HG02759 (cell line): ENCODE results near the gene IFT80.
A peak's percentile ranks its signal among the peaks of the same experiment; 100 is the strongest.

Experiments used
- ATAC-seq: cut with Tn5 transposase; IDR thresholded peaks from one replicate; pipeline ENCODE4 v1.9.1; 2021; ENCODE audit warnings: mild to moderate bottlenecking, moderate library complexity; ENCODE audit not compliant: unreplicated experiment

Gene IFT80

DNA sequence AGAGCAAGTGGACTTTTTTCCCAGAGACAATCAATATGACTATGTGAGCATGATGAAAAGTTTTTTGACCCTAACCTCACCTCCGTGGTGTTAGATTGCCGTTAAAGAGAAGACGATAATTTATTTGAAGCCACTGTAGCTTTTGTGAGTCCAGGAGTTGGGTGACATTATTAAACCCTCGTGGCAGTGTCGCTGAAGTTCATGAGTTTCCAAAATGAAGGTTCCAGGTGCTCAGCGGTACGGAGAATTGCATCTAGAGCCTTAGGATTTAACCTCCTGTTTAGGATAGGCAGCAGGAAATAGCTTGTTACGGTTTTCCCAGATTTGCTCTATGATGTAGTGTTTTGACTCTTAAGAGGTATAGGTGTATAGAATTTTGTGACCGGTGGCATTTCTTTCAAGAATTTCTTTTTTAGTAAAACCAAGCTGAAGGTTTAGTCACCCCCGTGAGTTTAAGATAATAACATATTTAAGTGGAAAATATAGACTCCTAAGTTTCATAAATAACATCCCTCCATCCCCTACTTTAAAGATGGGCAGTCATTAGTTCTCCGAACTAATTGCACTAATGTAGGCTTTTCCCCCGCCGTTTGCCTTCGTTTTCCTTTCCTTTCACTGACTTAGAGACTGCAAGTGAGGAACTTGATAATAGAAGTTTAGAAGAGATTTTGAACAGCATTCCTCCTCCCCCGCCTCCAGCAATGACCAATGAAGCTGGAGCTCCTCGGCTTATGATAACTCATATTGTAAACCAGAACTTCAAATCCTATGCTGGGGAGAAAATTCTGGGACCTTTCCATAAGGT is 2.5 kb upstream of the IFT80 start:
- no peak for ATAC-seq

DNA sequence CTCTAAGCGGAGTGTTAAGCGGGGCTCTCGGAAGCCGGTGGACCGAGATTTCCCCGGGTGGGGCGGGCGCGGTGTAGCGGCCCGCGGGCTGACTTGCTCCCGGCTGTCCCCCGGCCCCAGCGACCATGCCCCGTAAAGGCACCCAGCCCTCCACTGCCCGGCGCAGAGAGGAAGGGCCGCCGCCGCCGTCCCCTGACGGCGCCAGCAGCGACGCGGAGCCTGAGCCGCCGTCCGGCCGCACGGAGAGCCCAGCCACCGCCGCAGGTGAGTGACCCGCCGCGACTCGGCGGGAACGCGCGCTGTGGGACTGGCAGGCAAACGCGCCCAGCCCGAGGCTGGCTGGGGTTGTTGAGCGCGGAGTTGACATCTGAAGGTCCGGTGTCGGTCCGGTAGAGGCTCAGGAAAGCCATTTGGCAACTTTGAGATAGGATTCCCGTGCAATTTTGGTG is 1.7 kb upstream of the IFT80 start:
- ATAC-seq: peak; percentile 16

DNA sequence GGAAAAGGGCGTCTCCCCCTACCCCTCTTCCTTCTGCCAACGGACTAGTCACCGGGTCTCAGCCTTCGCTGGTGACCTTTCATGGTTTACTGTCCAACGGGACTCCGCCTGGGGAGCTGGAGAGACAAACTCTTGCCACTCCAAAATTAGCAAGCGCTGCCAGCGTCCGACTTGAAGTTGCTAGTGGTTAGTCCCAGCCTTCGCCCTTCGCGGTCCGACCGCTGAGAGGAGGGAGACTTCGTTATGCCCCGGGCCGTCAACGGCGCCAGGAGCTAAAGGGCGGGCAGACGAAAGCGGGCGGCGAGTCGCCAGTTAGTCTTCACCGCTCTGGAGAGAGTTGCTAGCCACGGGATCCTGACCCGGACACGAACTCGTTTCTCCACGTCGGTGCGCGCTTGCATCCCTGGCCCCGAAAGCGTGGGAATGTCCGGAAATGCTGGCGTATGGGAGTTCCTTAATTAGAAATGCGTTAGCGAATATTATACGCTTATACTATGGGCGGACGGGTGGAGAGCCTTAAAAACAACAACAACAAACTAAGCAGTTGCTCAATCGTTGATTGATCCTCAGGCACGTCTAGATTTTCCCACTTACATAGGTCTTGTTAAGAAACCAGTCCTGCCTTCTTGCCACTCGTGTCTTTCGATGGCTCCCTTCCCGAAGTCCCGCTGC is 1.1 kb upstream of the IFT80 start:
- peak; percentile 23 for ATAC-seq

DNA sequence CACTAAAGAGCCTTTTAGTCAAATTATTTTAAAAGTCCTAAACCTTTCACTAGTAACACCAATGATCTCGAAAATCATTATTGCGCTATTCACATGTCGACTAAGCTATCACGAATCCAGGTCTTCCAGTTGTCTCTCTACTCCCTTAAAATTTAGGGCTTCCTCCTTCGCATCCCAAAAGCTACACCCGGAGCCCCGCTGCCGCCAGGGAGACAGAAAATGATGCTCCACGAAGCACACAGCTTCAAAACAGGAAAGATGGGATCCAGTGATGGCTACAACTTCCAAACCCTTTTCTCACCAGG is 253 bp downstream of the IFT80 start:
- peak; percentile 12 for ATAC-seq

DNA sequence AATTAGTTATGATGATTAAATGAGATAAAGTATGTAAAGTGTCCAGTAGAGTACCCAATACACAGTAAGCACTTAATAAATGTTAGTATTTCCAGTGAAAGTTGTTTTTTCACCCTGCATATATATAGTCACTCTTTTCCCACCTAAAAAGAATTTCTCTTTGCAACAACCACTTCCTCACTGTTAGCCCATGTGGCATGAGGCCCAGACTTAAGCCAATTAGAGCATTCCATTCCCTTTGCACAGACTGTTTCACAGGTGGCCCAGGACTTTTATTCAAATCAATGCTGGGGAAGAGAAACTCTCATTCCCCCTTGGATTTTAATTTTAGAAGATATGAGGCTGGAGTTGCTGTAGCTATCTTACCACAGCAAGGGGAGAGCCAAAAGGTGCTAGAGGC is 3.7 kb downstream of the IFT80 start:
- no peak for ATAC-seq

DNA sequence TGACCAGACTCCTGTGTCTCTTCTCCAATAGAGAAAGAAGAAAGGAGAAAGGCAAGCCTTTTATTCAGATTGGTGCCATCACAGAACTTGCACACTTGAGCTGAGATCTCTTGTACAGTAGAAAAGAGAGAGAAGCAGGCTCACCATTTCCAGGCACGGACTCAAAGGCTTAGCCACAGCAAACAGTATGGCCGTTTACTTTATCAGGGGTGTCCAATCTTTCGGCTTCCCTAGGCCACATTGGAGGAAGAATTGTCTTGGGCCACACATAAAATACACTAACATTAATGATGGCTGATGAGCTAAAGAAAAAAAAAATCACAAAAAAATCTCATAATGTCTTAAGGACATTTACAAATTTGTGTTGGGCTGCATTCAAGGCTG is 5.0 kb downstream of the IFT80 start:
- ATAC-seq: no peak

DNA sequence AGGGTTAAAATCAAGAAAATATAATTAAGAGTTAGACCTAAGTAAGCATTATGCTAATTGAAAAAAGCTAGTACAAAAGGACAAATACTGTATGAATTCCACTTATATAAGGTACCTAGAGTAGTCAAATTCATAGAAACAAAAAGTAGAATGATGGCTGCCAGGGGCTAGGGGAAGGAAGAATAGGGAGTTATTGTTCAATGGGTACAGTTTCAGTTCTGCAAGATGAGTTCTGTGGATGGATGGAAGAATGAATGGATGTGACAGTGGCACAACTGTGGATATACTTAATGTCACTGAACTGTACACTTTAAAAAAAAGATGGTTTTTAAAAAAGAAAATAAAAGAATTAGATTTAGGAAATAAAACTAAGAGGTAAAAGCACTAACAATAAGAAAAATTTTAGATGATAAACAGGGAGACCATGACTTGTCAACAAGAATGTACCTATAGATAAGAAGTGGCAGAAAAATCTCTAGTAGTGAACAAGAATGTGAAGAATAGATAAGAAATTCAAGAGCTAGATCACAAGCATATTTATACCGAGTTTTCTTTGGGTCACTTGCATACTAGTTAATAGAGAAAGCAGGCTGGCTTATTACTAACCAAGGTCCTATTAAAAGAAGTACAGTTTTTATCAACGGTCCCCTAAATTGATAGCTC is 5.5 kb downstream of the IFT80 start:
- no peak for ATAC-seq

DNA sequence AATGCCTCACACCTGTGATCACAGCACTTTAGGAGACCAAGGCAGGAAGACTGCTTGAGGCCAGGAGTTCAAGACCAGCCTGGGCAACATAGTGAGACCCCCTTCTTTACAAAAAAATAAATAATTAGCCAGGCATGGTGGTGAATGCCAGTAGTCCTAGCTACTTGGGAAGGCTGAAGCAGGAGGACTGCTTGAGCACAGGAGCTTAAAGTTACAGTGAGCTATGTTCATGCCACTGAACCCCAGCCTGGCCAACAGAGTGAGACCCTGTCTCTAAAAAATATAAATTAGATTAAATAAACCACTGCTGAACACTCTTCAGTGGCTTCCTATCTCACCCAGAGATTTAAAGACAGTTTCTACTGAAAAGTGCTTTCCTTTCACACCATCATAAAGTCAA is 6.2 kb downstream of the IFT80 start:
- ATAC-seq: no peak

DNA sequence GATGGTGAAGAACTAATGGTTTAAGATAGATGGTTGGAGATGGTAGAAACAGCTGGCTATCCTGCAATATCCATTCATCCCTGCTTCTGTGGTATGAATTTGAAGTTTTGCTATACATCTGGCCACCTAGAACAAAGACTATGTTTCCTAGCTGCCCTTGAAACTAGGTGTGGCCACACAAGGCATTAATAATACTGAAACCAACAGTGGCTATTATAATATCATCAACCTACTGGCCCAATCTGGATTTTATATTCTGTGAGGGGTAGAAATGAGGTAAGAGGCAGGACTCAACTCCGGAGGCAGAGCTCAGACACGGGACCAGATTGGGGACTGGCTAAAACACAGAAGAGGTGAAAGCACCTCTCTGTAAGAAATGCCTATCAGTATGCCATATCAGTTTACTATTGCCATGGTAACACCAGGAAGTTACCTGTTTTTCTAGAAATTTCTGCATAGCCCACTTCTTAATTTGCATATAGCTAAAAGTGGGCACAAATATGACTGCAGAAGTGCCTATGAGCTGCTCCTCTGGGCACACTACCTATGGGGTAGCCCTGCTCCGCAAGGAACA is 8.4 kb downstream of the IFT80 start:
- ATAC-seq: no peak

DNA sequence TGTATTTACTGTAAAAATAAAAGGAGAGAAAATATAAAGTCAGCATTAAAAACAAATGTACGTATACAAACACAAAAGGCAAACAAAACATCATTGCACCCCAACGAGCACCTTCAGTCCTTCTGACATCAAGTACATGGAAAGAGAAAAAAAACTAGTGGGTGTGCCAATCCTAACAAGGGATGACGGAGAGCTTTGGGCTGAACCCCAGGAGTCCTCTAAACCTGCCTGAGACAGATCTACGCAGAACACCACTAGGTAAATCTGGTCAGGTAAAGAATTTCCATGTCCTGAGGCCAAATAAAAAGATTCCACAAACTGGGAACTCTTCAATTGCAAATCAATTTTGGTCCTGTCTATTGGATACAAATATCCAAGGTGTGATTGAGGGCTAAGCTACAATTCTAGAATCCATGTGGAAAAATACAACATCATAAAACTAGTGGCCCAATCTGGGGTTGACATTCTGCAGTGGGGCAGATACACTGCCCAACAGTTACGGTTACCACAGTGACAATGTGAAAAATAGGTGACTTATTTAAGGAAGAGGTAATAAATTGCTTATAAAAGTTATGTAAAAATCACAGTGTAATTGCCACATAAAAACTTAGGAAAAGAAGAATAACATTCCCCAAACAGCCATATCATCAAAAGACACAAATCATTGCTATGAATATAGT is 14.2 kb downstream of the IFT80 start:
- ATAC-seq: no peak

DNA sequence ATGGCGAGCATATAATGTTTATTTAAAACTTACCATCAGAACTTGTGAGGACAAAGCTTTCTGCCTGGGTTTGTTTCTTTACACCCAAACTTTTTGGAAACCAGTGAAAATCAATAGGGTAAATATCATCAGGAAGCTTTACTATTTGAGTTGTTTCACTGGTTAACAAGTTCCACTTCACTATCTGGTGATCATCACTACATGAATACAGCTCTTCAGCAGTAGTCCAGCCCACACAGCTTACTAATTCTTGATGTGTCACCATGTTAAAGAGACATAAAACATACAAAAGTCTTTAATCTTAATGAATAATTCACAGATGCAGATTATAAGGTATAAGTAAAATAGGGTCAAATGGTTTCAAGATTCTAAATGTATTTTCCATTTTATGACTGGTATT is 17.6 kb downstream of the IFT80 start:
- no peak for ATAC-seq

DNA sequence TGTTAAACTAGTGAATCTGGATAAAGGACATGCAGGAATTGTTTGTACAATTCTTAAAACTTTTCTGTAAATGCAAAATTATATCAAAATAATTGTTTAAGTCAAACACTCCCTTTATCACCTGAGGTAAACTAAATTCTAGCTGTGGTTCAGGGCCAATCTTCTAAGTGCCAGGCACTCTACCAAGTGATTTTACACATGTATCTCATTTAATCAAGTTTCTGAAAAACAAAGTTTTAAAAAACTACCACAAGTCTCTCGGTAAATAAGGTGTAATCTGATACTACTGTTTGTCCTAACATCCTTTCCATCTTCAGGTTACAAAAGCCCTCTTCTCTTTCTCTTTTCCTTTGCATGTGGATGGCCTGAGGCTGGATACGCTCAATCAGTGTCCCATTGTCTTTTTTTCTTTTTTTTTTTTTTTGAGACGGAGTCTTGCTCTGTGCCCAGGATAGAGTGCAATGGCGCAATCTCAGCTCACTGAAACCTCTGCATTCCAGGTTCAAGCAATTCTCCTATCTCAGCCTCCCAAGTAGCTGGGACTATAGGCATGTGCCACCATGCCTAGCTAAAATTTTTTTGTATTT is 19.3 kb downstream of the IFT80 start:
- no peak for ATAC-seq

DNA sequence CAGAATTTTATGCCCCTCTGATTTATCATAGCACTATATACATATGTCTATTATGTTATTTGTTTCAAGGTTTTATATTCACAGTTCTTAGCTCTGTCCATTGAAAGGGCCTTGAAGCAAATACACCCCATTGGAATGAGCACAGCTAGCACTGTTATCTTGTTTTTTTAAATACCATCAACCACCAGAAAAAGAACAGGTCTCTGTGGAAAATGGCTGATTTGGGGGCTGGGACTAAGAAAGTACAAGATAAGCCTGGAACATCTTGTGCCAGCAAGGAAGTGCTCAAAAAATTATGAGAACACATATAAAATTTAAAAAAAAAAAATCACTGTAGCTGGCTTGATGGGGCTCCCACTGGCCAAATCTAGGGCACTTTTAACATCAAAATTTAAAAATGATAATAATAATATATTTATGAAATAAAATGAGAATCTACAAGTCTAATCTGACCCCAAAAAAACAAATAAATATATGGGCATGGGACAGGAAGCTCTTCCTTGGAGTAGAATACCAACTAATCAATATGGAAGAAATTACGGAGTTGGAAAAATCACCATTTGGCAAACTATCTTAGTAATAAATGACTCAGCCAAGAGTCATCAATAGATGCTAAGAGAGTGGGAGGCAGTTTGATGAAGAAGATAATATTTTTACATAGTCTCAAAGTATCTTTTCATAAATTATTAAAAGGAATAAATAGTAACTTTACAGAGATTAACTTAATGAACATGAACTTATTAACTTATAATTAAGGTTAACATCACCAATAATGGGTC is 20.5 kb downstream of the IFT80 start:
- no peak for ATAC-seq

DNA sequence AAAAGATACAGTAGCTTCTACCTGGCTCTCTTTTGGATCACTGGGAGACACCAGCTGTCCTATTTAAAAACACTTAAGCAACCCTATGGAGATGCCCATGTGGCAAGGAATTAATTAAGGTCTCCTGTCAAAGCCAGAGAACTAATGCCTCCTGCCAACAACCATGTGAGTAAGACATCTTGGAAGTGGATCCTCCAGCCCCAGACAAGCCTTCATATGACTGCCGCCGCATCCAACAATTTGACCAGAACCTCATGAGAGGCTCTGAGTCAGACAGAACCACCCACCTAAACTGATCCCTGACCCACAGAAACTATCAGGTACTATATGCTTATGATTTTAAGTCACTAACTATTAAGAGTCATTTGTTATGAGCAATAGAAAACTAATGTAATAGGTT is 22.3 kb downstream of the IFT80 start:
- no peak for ATAC-seq

DNA sequence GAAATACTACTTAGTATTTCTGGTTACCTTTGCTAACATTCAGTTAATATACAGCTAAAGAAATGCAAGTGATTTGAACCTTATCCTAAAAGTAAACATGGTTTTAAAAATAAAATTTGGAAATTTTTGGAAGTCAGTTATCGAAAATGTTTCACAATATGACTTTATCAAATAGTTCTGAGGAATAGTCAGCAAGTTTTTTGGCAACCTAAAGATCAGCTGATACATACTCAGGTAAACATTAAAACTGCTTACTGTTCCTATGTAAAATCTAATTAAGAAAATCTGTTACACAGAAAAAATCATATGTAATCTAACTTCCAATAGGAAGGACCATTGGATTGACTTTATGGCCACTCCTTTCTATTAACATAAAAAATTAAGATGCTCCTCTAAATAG is 24.1 kb downstream of the IFT80 start:
- ATAC-seq: no peak

DNA sequence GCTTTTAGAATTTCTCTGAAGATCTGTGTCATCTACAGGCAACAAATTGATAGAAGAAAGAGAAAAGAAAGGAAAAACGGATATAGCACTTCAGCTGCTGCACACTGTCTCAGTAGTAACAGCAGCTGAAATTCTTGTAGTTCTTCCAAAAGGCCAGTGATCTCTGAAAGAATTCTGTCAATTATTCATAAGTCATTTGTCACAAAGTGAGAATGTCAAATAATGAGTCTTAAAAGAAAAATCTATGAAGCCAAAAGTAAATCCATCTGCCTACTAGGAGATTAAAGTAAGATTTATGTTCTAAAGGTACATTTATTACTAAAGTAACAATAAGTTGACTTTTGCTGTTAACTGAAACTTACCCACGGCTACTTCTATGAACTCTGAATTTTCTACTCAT is 24.6 kb downstream of the IFT80 start:
- ATAC-seq: no peak

DNA sequence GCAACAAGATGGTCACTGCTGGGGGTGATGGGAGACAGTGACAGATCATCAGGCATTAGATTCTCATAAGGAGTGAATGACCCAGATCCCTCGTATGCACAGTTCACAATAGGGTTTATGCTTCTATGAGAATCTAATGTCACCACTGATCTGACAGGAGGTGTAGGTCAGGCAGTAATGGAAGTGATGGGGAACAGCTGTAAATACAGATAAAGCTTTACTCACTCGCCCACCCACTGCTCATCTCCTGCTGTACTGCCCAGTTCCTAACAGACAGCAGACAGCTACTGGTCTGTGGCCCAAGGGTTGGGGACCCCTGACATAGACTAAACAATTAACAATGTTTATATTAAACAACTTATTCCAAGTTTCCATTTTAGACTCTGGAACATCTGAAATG is 25.4 kb downstream of the IFT80 start:
- ATAC-seq: no peak

DNA sequence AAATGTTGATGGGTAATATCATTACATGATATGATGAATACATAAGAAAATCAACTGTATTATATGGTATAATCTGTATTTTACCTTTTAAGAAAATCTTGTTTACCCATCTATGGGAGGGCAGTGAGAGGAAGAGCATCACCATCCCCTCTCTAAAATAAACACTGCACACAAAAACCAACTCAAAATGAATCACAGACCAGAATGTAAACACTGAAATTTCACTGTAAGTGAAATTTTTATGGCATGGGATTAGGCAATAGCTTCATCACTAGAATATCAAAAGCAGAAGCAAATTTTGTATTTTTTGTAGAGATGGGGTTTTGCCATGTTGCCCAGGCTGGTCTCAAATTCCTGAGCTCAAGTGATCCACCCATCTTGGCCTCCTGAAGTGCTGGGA is 26.2 kb downstream of the IFT80 start:
- no peak for ATAC-seq

DNA sequence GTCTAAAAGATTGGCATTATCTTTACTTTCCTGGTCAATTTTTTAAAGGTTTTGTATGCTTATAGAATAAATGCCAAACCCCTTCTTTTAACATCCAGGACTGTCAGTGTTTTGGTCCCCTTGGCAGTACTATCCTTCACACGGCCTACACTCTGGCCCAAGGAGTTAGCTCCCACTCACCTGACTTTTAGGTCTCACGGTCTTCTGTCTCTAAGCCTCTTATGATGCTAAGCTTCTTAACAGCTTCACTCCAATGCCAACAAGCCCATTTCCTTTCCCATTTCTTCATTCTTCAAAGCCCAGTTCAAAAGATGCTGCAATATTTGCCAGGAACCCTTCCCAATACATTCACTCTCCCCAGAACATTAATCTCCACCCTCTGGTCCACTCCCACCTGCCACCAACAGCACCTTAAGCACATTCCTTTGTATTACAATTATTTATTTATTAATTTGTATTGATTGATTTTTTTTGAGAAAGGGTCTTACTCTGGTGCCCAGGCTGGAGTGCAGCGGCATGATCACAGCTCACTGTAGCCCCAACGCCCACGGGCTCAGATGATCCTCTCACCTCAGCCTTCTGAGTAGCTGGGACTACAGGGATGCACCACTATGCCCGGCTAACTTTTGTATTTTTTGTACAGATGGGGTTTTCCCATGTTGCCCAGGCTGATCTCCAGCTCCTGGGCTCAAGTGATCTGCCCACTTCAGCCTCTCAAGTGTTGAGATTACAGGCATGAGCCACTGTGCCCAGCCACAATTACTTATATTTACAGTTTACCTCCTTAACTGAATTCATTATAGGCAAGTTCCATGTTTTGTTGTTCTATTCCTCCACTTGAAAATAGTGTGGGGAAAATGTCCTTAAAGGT is 27.8 kb downstream of the IFT80 start:
- ATAC-seq: no peak
